B cell (primary cell): ENCODE measurements around the gene INTS14. TPM values are rescaled to one million over a fixed set of nuclear protein-coding genes. Genes with fewer than 3 reads are reported as not detected.

Experiments used
- ATAC-seq: fragments of 200-7000 bp; cut with Tn5 transposase; one replicate; pipeline ENCODE4 v1.10.0; 2021; ENCODE audit warnings: low read depth, mild to moderate bottlenecking, moderate number of reproducible peaks, moderate library complexity
- CTCF ChIA-PET: fragments of 350-600 bp; sonication (Branson Sonifier 250); formaldehyde crosslinking; loops from one replicate; lab custom pipeline; 2021; ENCODE audit warnings: antibody characterized with exemption, inconsistent platforms; lab: Charles Lee
- POLR2A ChIA-PET: fragments of 350-600 bp; sonication (Branson Sonifier 250); formaldehyde crosslinking; loops from one replicate; lab custom pipeline; 2021; ENCODE audit warnings: antibody characterized with exemption; lab: Charles Lee
- DNase-seq: peaks from one replicate; pipeline ENCODE4 v3.0.0; 2013
- H2AFZ ChIP-seq: 2 replicates; pipeline ENCODE4 v1.6.1; 2012; ENCODE audit warnings: mild to moderate bottlenecking, low read depth, low read length; ENCODE audit not compliant: insufficient read depth, poor library complexity, severe bottlenecking
- H3K27ac ChIP-seq, 2 donors: 1 replicate in 1 of 2; 2 replicates in 1 of 2; pipeline ENCODE4 v1.5.1; 2012 to 2013; ENCODE audit warnings: low read length in 2 of 2, mild to moderate bottlenecking in 2 of 2, moderate library complexity in 1 of 2
- H3K27me3 ChIP-seq, 4 experiments: fragments of 200-600 bp in 1 of 4; sonication (generic) in 1 of 4; replicated peaks in 1 of 4; 1 replicate in 2 of 4; 2 replicates in 2 of 4; pipeline versions ENCODE4 v1.6.1 to v1.7.0; 2013 to 2016; ENCODE audit warnings: low read length in 3 of 4, mild to moderate bottlenecking in 2 of 4, mixed read lengths in 1 of 4, moderate library complexity in 1 of 4; ENCODE audit not compliant: insufficient read depth in 4 of 4, control insufficient read depth in 3 of 4; ENCODE audit errors: control extremely low read depth in 1 of 4
- H3K36me3 ChIP-seq, 2 experiments: replicated peaks in 1 of 2; 1 replicate in 1 of 2; 2 replicates in 1 of 2; pipeline versions ENCODE4 v1.6.1 to v1.7.1; 2013; ENCODE audit warnings: low read length in 1 of 2; ENCODE audit not compliant: insufficient read depth in 2 of 2, control insufficient read depth in 1 of 2; ENCODE audit errors: control extremely low read depth in 1 of 2, extremely low read depth in 1 of 2
- H3K4me1 ChIP-seq, 2 donors: fragments of 200-600 bp in 1 of 2; sonication (generic) in 1 of 2; 1 replicate in 1 of 2; 2 replicates in 1 of 2; pipeline versions ENCODE4 v1.5.1 to v1.6.1; 2013 to 2017; ENCODE audit warnings: low read length in 2 of 2; ENCODE audit not compliant: control insufficient read depth in 2 of 2, insufficient read depth in 2 of 2
- H3K4me2 ChIP-seq: replicated peaks from 2 replicates; pipeline ENCODE3; 2012; ENCODE audit warnings: mild to moderate bottlenecking, low read depth, low read length; ENCODE audit not compliant: poor library complexity, severe bottlenecking
- H3K4me3 ChIP-seq, 5 experiments: fragments of 200-600 bp in 1 of 5; sonication (generic) in 1 of 5; 1 replicate in 3 of 5; 2 replicates in 2 of 5; pipeline versions ENCODE4 v1.5.1 to v1.7.0; 2011 to 2016; ENCODE audit warnings: low read length in 4 of 5, mild to moderate bottlenecking in 4 of 5, low read depth in 2 of 5, control low read depth in 1 of 5, moderate library complexity in 1 of 5; ENCODE audit not compliant: insufficient read depth in 1 of 5; ENCODE audit errors: control extremely low read depth in 1 of 5, extremely low read depth in 1 of 5
- H3K79me2 ChIP-seq: fragments of 200-600 bp; sonication (generic); one replicate; pipeline ENCODE4 v1.6.0; 2016; ENCODE audit warnings: low read length; ENCODE audit not compliant: control insufficient read depth, insufficient read depth
- H3K9ac ChIP-seq: fragments of 200-600 bp; sonication (generic); 2 replicates; pipeline ENCODE4 v1.6.1; 2017; ENCODE audit warnings: mild to moderate bottlenecking, low read length, moderate library complexity
- H3K9me3 ChIP-seq, 3 donors: one replicate each; pipeline versions ENCODE4 v1.6.1 to v1.7.1; 2013; ENCODE audit warnings: low read length in 2 of 3; ENCODE audit not compliant: control insufficient read depth in 2 of 3, insufficient read depth in 1 of 3; ENCODE audit errors: control extremely low read depth in 1 of 3
- H4K20me1 ChIP-seq: 2 replicates; pipeline ENCODE4 v1.6.0; 2012; ENCODE audit warnings: mild to moderate bottlenecking, low read length; ENCODE audit not compliant: insufficient read depth, control insufficient read depth, poor library complexity, severe bottlenecking
- H3K27ac Mint-ChIP-seq: one replicate; pipeline ENCODE4 v1.8.0; 2021; ENCODE audit warnings: mixed read lengths
- H3K27me3 Mint-ChIP-seq: one replicate; pipeline ENCODE4 v1.8.0; 2021; ENCODE audit warnings: mixed read lengths
- H3K4me1 Mint-ChIP-seq: one replicate; pipeline ENCODE4 v1.8.0; 2021; ENCODE audit warnings: mixed read lengths
- H3K4me3 Mint-ChIP-seq: one replicate; pipeline ENCODE4 v1.8.0; 2021; ENCODE audit warnings: mixed read lengths
- H3K9me3 Mint-ChIP-seq: one replicate; pipeline ENCODE4 v1.8.0; 2022; ENCODE audit warnings: mixed read lengths; ENCODE audit not compliant: insufficient read depth
- CTCF ChIP-seq: fragments of 200-600 bp; IDR thresholded peaks from one replicate; pipeline ENCODE4 v1.8.0; 2022; ENCODE audit warnings: antibody characterized with exemption, mild to moderate bottlenecking
- EZH2 ChIP-seq: IDR thresholded peaks from 2 replicates; pipeline ENCODE4 v1.6.1; 2012; ENCODE audit warnings: borderline replicate concordance, low read depth, mild to moderate bottlenecking, moderate library complexity, low read length; ENCODE audit not compliant: insufficient read depth, poor library complexity, severe bottlenecking
- WGBS: methylation state at CpG from one replicate; pipeline ENCODE4 v1.1.5; 2013; ENCODE audit warnings: missing lambda C conversion rate; ENCODE audit not compliant: insufficient coverage; 5-methylcytosine and 5-hydroxymethylcytosine counted together
- intact Hi-C: fragments of 100-400 bp; cut with micrococcal nuclease; formaldehyde crosslinking; loops from one replicate; pipeline ENCODE4 v1.10.0; 2022
- polyA plus RNA-seq: library from polyadenylated mRNA; depleted of rRNA; stranded (reverse); fragments of >200 nt; gene quantifications from 2 replicates; pipeline ENCODE4 v1.2.3, GENCODE V29; 2012
- total RNA-seq, 2 donors: library from RNA; stranded (reverse); fragments of 120-200 nt in 1 of 2; gene quantifications; 1 replicate in 1 of 2; 2 replicates in 1 of 2; pipeline versions ENCODE4 v1.2.3 to v1.2.4, GENCODE V29; 2013 to 2022

INTS14 gene
- total and polyA plus RNA-seq, 2 donors (not counting 1 experiment from before 2014, with no cell fraction given), result 19.3 to 39.0 TPM

GRCh38 chr15:65641768-65642475 lies 31.0 kb upstream of the INTS14 start:
- no peak for ATAC-seq
- Histone ChIP-seq H3K36me3 (peaks cover 0 to 5% of the 10 kb centered on the region in 2 experiments), H4K20me1 (no peaks in the 10 kb centered on the region), H2AFZ (no peak overlapping the region), H3K27me3 (no peaks in the 10 kb centered on the region), H3K79me2 (no peaks in the 10 kb centered on the region), H3K4me2 (no peak overlapping the region), H3K9ac (no peak overlapping the region), H3K4me3 (no peak overlapping the region), H3K27ac (no peak overlapping the region), H3K9me3 (no peaks in the 10 kb centered on the region), H3K4me1 (peaks cover 0 to 10% of the 10 kb centered on the region in 2 donors)
- 78% methylated on average over 2 of the region's 6 CpGs for WGBS
- no peak for DNase-seq
- CTCF ChIA-PET, result interaction anchor here (0.8 to 5.5 kb wide), 5 partner anchors 11 to 215 kb away, joined by 3 to 42 read pairs (median 6); no protein-coding TSS in a partner anchor
- TF ChIP-seq EZH2 (no peak), CTCF (no peak)
- Mint-ChIP-seq H3K27me3 (no peaks in the 10 kb centered on the region), H3K9me3 (no peaks in the 10 kb centered on the region), H3K4me1 (peaks cover 10% of the 10 kb centered on the region), H3K27ac (no peak overlapping the region), H3K4me3 (no peak overlapping the region)
- intact Hi-C loops, result no loop called here
- POLR2A ChIA-PET, result no interaction called here

DNA sequence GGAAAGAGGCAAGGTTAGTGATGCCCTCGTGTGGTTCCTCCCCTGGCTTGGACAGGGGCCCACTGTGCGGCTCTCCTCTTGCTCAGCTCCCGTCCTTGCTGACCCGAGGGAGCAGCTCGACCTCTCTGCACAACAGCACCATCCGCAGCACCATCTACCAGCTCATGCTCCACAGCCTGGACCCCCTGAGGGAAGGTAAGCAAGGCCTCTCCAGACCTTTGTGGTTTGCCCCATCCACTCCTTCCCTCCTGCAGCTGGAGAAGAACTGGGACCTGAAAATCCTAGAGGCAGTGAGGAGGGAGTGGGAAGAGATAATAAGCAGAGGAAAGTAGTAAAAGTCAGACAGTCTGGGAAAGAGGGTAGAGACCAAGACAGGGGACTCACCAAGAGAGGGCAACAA lies 28.6 kb upstream of the INTS14 start:
- H3K27ac Mint-ChIP-seq, result no peak overlapping the region
- Histone ChIP-seq H3K79me2 (no peaks in the 10 kb centered on the region), H3K36me3 (no peaks in the 10 kb centered on the region), H4K20me1 (no peaks in the 10 kb centered on the region), H3K4me2 (no peak overlapping the region), H3K4me1 (peaks cover 0 to 10% of the 10 kb centered on the region in 2 donors), H3K27ac (no peak overlapping the region), H3K4me3 (no peak overlapping the region), H3K9me3 (no peaks in the 10 kb centered on the region), H3K9ac (no peak overlapping the region), H3K27me3 (no peaks in the 10 kb centered on the region), H2AFZ (no peak overlapping the region)
- no peaks in the 10 kb centered on the region for H3K9me3 Mint-ChIP-seq
- TF ChIP-seq CTCF (no peak), EZH2 (no peak)
- H3K4me3 Mint-ChIP-seq, result no peak overlapping the region
- no peaks in the 10 kb centered on the region for H3K27me3 Mint-ChIP-seq
- no peak for ATAC-seq
- WGBS, result 93% methylated on average over 5 of the region's 6 CpGs
- no peak for DNase-seq
- ChIA-PET CTCF (interaction anchor here (1.1 to 5.5 kb wide), 18 partner anchors 10 to 649 kb away, joined by 3 to 42 read pairs (median 4); partner anchors contain the start of genes INTS14 and RAB11A), POLR2A (interaction anchor here (0.6 kb wide), 2 partner anchors 128 to 199 kb away, joined by 3 to 4 read pairs; no protein-coding TSS in a partner anchor)
- peaks cover 10% of the 10 kb centered on the region for H3K4me1 Mint-ChIP-seq
- intact Hi-C loops, result loop anchor here (2.0 kb wide), 1 partner anchor 647 kb away; no protein-coding TSS in a partner anchor
